K562 (cell line): ENCODE results near the gene UNKL. TPM values are rescaled to one million over a fixed set of nuclear protein-coding genes. Genes with fewer than 3 reads are reported as not detected.
A peak's percentile ranks its signal among the peaks of the same experiment; 100 is the strongest.

Experiments
- ARHGAP35 ChIP-seq: fragments of 450-650 bp; IDR thresholded peaks from 2 replicates; pipeline ENCODE4 v1.6.1; 2018; ENCODE audit not compliant: partially characterized antibody
- BCLAF1 ChIP-seq, 2 experiments: fragments of 450-650 bp in 1 of 2; IDR thresholded peaks; 2 replicates each; pipeline ENCODE4 v1.6.1; 2011 to 2017; ENCODE audit warnings: low read depth in 2 of 2, antibody characterized with exemption in 1 of 2, borderline replicate concordance in 1 of 2, low read length in 1 of 2, mild to moderate bottlenecking in 1 of 2, mixed read lengths in 1 of 2; ENCODE audit not compliant: control insufficient read depth in 1 of 2
- CAMTA2 ChIP-seq: fragments of 250-450 bp; sonication (Bioruptor Pico); conservative IDR thresholded peaks from 2 replicates; pipeline ENCODE4 v1.5.1; 2022
- HDAC1 ChIP-seq, 2 experiments: fragments of 450-650 bp; IDR thresholded peaks; 2 replicates each; pipeline ENCODE4 v1.6.1; 2016 to 2017; ENCODE audit warnings: inconsistent platforms in 1 of 2, mild to moderate bottlenecking in 1 of 2, moderate library complexity in 1 of 2
- HMGXB4 ChIP-seq: sonication (generic); formaldehyde crosslinking; IDR thresholded peaks from 2 replicates; pipeline ENCODE4 v1.8.1; 2023; ENCODE audit warnings: mild to moderate bottlenecking, missing genetic modification reagents
- HNRNPL ChIP-seq: fragments of 200-400 bp; formaldehyde crosslinking; IDR thresholded peaks from 2 replicates; pipeline ENCODE4 v1.6.1; 2017; ENCODE audit warnings: low read depth, mild to moderate bottlenecking, low read length
- JUN ChIP-seq, 2 experiments: sonication (generic) in 1 of 2; formaldehyde crosslinking in 1 of 2; IDR thresholded peaks; 2 replicates each; pipeline versions ENCODE4 v1.6.1 to v1.8.0; 2012 to 2022; ENCODE audit warnings: borderline replicate concordance in 2 of 2, mild to moderate bottlenecking in 2 of 2, improper control_type of control experiment in 1 of 2, low read depth in 1 of 2, low read length in 1 of 2, missing genetic modification reagents in 1 of 2
- MEIS2 ChIP-seq: fragments of 450-650 bp; IDR thresholded peaks from 2 replicates; pipeline ENCODE4 v1.6.1; 2014; ENCODE audit warnings: mild to moderate bottlenecking; ENCODE audit not compliant: partially characterized antibody
- MTA2 ChIP-seq: fragments of 450-650 bp; IDR thresholded peaks from 2 replicates; pipeline ENCODE4 v1.6.1; 2016; ENCODE audit warnings: low read depth
- MXD1 ChIP-seq: fragments of 250-450 bp; sonication (Bioruptor Pico); IDR thresholded peaks from 2 replicates; pipeline ENCODE4 v1.8.0; 2021; ENCODE audit warnings: borderline replicate concordance, mild to moderate bottlenecking, moderate library complexity; ENCODE audit not compliant: poor library complexity, severe bottlenecking
- NEUROD1 ChIP-seq: fragments of 150-350 bp; IDR thresholded peaks from 2 replicates; pipeline ENCODE4 v1.6.1; 2014; ENCODE audit warnings: borderline replicate concordance, low read length, low read depth; ENCODE audit not compliant: partially characterized antibody
- NR3C1 ChIP-seq: sonication (generic); formaldehyde crosslinking; IDR thresholded peaks from 2 replicates; pipeline ENCODE4 v1.8.1; 2022; ENCODE audit warnings: missing genetic modification reagents
- NUFIP1 ChIP-seq: fragments of 450-650 bp; IDR thresholded peaks from 2 replicates; pipeline ENCODE4 v1.6.1; 2018; ENCODE audit not compliant: partially characterized antibody
- PHF20 ChIP-seq: fragments of 450-650 bp; IDR thresholded peaks from 2 replicates; pipeline ENCODE4 v1.6.1; 2018; ENCODE audit not compliant: partially characterized antibody
- PTTG1 ChIP-seq: fragments of 450-650 bp; IDR thresholded peaks from 2 replicates; pipeline ENCODE4 v1.6.1; 2016; ENCODE audit warnings: low read depth, mild to moderate bottlenecking, missing genetic modification characterization, missing compliant biosample characterization
- RBM22 ChIP-seq: fragments of 200-400 bp; formaldehyde crosslinking; IDR thresholded peaks from 2 replicates; pipeline ENCODE4 v1.6.1; 2018; ENCODE audit warnings: low read length, low read depth; ENCODE audit not compliant: poor library complexity, severe bottlenecking
- SIRT6 ChIP-seq: IDR thresholded peaks from one replicate; pipeline ENCODE4 v1.6.1; 2012; ENCODE audit warnings: low read depth, mild to moderate bottlenecking, control low read depth, inconsistent platforms, low read length, moderate library complexity
- SMARCC2 ChIP-seq: fragments of 450-650 bp; IDR thresholded peaks from 2 replicates; pipeline ENCODE4 v1.6.1; 2017; ENCODE audit warnings: antibody characterized with exemption, moderate library complexity, mild to moderate bottlenecking, low read depth
- TAF1 ChIP-seq: IDR thresholded peaks from 2 replicates; pipeline ENCODE4 v1.6.1; 2011; ENCODE audit warnings: mild to moderate bottlenecking, low read length, moderate library complexity; ENCODE audit not compliant: insufficient read depth, control insufficient read depth, severe bottlenecking; ENCODE audit errors: extremely low read depth
- THRAP3 ChIP-seq: fragments of 450-650 bp; IDR thresholded peaks from 2 replicates; pipeline ENCODE4 v1.6.1; 2016; ENCODE audit warnings: mild to moderate bottlenecking, inconsistent platforms, borderline replicate concordance
- ZNF644 ChIP-seq: fragments of 200-800 bp; sonication (Bioruptor generic); IDR thresholded peaks from 2 replicates; pipeline ENCODE4 v1.6.1; 2016; ENCODE audit warnings: low read depth, missing genetic modification characterization, missing compliant biosample characterization
- polyA plus RNA-seq, 8 experiments: library from polyadenylated mRNA; depleted of rRNA in 4 of 8; stranded (reverse) in 5 of 8; unstranded in 3 of 8; fragments of >200 nt; fragmentation: Nextera tagmentation in 2 of 8; fragmentation: Illumina TruSeq in 1 of 8; extraction: Ambion mirVana in 2 of 8; extraction: Trizol in 1 of 8; gene quantifications; 2 replicates each; pipeline versions ENCODE4 v1.2.1 to v1.2.3, GENCODE V29; 2011 to 2014; ENCODE audit warnings: inconsistent platforms in 1 of 8, missing spikeins in 1 of 8
- total RNA-seq, 7 experiments: library from RNA; depleted of rRNA in 6 of 7; stranded (reverse); fragments of >200 nt in 6 of 7; fragmentation: Illumina TruSeq in 2 of 7; extraction: Trizol in 2 of 7; gene quantifications; 2 replicates each; pipeline versions ENCODE4 v1.2.1 to v1.2.3, GENCODE V29; 2011 to 2021; ENCODE audit warnings: low replicate concordance in 1 of 7

UNKL gene
- total and polyA plus RNA-seq, 9 of the 15 experiments (the other 6 are each of a cell fraction or from before 2014, with no cell fraction given) = 0.37 to 30.2 (median 5.1) TPM

DNA sequence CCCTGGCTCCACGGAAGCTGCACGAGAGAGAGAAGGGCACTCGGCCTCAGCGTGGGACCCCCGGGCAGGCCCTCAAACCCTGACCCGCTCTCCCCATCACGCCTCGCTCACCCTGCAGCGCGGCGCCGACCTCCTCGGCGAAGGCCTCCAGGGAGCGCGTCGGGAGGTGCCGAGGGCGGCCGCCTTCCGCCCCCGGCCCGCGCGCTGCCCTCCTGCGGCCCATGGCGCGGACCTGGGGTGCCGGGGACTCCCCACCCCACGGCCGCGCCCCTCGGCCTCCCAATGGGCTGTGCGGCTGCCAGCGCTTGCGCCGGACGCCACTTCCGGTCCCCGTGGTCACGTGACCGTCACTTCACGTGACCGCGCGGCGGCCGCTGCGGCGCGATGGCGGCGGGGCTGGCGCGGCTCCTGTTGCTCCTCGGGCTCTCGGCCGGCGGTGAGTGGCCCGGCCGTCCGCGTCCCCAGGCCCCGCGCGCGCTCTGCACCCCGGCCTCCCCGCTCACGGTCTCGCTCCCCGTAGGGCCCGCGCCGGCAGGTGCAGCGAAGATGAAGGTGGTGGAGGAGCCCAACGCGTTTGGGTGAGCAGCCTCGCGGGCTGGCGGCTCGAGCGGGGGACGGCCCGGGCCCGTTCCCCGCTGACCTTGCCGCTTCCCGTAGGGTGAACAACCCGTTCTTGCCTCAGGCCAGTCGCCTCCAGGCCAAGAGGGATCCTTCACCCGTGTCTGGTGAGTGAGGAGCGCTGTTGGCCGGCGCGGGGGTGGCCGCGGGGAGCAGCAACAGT lies 62.7 kb downstream of the UNKL start, which contains the start of the genes GNPTG and TSR3 (continued):
- TF ChIP-seq ZNF644 (tag) (no peak), JUN (IDR thresholded peaks at IDR 0.05; ENCODE audit: borderline replicate concordance, low read depth, low read length) (peak; percentile 46; the same call in 1 of the 2 replicates), JUN (CRISPR knock-in tag; IDR thresholded peaks at IDR 0.05; ENCODE audit: borderline replicate concordance) (no peak), PTTG1 (no peak), HDAC1 (IDR thresholded peaks at IDR 0.05) (peak; percentile 47 to 95; a peak in 3 of 4 replicates), SMARCC2 (no peak), NUFIP1 (no peak), ARHGAP35 (no peak), RBM22 (no peak), MTA2 (no peak), NR3C1 (CRISPR knock-in tag) (0 out of 2 replicates have a peak, but pooled peaks have one; percentile 55), MXD1 (CRISPR knock-in tag) (peak; percentile 70), THRAP3 (no peak), CAMTA2 (CRISPR knock-in tag) (no peak), MEIS2 (peak; percentile 40), HMGXB4 (CRISPR knock-in tag) (peak; percentile 32; the same call in 1 of the 2 replicates), PHF20 (peak; percentile 97), TAF1 (peak; percentile 90), NEUROD1 (peak; percentile 28), BCLAF1 (IDR thresholded peaks at IDR 0.05; ENCODE audit: borderline replicate concordance in 1 of 2, control insufficient read depth in 1 of 2, low read depth in 2 of 2, low read length in 1 of 2) (no peak), HNRNPL (no peak), SIRT6 (no peak)
